GM04503 (cell line): ENCODE measurements around the gene FGFR2.

Experiments
- DNase-seq: peaks from one replicate; pipeline ENCODE4 v3.0.0-alpha.2; 2012; ENCODE audit warnings: low read depth

The FGFR2 gene

DNA sequence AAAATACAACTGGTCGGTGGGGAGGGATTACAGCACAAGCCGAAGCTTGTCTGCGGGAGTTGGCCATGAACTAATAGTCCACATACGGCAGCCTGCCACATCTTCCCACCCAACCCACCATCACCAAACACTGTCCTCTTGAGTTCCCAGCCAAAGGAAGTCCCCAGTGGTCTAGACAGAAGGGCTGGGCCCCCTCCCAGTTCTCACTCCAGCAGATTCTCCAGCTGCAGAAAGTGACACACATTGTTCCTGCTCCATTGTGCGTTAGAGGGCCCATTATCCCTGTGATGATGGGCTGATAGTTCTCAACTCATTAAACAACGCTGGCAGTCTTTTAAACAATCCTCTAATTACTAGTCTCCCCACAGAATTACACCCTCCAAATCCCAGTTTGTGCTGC, 148.0 kb downstream of the FGFR2 start:
- no peak for DNase-seq

DNA sequence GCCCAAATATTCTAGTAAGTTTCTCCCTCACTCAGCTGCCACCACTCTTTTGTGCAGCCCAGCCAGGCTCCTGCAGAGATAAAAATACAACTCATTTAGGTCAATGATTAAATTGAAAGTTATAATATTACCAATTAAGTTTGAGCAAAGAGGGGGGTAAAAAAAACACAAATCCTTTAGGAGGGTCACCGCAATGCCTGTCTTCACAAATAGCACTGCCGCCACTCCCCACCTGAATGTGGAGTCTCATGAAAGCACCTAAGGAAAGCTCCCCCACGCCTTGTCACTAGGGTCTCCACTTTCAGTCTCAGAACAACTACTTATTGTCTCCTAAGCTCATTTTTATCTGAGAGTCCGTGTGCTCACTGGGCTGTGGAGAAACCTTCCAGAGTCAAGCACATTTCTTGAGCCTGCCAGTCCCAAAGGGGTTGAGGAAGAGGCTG, 148.7 kb downstream of the FGFR2 start:
- no peak for DNase-seq

GRCh38 chr10:121448766-121449421, 149.3 kb downstream of the FGFR2 start:
- no peak for DNase-seq

DNA sequence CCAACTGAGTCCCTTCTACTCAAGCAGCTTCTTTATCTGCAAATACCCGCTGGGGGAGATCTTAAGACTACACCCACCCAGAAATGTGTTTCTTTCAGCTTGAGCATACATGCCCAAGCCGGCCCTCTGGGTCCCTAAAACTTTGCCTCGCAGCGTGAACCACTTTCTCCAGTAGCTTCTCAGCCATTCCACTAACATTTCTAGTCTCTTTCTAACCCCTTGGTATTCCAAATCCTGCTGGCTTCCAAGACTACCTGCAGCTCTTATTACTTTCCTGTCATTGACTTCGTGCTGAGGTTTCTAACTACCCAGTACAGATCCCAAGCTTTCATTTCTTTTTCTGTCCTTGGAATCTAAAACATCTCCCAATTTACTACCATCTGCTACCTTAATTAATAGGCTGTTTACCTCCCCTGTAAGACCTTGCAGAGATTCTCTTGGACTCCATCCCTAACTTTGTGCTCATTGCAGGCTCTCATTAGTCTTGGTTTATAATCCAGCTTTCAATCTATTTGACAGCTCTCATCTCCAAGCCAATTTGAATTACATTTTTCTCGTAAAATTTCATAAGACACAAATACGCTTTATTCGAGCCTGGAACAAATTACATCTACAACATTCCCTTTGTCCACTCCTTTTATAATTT, 153.6 kb downstream of the FGFR2 start:
- no peak for DNase-seq

DNA sequence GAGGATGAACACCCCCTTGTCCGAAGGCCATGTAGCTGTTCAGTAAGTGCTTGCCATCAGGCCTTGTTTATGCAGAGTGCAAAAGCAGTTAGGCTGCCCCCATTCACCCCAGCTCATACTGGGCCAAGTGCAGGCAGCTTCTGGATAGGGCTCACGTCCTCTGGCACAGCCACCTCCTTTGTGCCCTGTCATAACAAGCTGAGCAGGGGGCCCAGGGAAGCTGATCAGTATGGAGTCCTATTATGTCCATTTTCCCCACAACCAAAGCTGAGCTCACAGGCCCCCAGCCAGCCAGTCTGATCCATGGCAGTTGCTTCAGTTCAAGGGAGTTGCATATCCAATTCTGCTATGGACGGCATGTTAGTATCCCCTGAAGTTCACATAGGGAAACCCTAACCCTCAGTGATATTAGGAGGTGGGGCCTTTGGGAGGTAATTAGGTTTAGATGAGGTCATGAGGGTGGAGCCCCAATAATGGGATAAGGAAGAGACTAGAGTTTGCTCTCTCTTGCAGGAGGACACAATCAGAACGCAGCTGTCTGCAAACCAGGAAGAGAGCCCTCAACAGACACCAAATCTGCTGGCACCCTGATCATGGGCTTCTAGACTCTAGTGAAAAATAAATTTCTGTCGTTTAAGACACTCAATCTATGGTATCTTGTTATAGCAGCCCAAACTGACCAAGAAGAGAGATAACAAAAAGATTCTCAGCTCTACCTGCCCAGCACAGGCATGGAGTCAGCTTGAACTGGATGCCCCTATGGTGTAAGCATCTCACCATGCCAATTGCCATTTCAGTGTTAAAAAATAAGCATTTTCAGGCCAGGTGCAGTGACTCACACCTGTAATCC, 155.9 kb downstream of the FGFR2 start:
- no peak for DNase-seq

GRCh38 chr10:121440461-121440860, 157.8 kb downstream of the FGFR2 start:
- no peak for DNase-seq

- DNase-seq = no peak
Measured at GRCh38 chr10:121438333-121438732, 159.9 kb downstream of the FGFR2 start.

GRCh38 chr10:121437596-121437995, 160.6 kb downstream of the FGFR2 start:
- DNase-seq = no peak

DNA sequence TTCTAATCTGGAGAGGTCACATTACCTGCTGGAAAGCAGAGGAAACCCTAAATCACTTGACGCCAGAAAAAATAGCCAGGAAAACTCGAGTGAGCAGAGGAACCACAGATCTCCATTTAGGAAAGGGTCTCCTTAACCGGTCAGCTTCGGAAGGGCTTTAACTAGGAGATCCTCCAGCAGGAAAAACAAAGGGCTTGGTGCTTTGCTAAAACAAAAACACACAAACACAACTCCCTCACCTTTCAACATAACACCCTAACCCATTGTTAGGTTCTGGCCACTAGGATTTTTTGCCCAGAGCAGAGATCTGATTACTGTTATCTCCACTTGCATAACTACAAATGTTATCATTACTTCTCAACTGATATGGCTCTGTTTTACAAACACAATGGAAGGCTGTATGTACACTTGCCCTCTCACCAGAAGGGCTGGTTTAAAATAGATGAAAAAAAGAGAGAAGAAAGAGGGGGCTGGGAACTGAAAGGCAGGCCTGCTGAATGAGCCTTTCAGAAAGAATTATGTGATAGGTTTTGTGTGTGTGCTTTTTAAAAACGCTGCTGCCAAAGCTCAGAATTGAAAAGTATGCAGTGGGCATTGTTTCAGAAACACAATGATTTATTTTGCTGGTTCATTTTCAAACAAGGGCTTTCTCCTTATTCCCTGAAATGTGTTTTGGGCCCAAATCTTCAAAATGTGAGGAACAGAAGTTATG, 161.5 kb downstream of the FGFR2 start:
- DNase-seq = no peak

DNA sequence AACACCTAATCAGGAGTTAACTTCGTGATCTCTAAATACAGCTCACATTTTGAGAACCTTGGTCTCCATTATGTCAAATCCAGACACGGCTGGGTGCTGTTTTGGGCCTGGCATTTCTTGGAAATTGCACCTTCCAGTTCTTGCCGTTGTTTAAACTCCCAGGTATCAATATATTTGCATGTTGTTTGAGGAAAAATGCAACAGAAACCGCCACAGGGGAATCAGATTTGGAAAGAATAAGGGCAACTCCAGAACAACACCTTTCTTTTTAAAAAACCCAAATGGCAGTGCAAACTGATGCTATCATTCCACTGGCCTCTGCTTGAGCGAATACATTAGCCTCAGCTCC, 162.0 kb downstream of the FGFR2 start:
- no peak for DNase-seq

GRCh38 chr10:121435099-121435875, 163.0 kb downstream of the FGFR2 start:
- no peak for DNase-seq

DNA sequence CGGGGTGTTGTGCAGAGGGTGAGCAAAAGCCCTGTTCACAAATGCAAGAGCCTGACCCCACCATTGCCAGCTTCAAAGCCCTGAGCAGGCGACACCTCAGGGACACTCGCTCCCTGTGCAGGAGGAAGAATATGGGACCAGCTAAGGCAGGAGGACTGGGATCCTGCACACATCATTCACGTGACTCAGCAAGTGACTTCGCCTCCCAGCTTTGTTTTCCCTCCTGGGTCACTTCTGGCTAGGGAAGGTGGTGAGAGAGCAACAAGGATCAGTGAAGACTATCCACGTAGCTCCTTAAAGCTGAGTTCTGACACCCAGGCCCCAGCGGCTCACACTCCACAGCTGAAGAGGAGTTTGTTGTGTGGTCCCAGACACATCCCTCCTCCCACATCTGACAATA, 164.3 kb downstream of the FGFR2 start:
- no peak for DNase-seq

DNA sequence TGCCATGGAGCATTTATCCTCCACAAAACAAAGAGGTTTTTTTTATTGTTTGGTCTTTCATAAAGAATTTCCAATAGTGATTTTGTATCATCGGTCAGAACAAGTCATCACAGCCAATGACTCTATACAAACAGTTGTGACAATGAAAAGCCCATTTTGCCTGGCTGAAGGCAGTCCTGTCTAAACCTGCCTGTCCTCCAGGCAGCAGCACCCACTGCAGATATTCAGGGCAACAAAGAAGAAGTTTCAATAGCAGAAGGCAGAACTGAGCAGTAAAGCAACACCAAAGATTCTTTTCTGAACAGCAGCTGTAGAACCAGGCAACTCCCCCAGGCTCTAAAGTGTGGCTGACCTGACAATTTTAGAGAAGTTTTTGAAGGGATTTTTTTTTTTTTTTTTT, 169.4 kb downstream of the FGFR2 start:
- no peak for DNase-seq
